GM18502 (cell line): ENCODE data around the gene SPINK9.
"Not testable (repeated sequence)": the region's sequence is repeated elsewhere in the genome, so short reads cannot be mapped to it uniquely, and the experiment has no call there.

Source experiments
- ATAC-seq: cut with Tn5 transposase; IDR thresholded peaks from one replicate; pipeline ENCODE4 v1.9.1; 2021; ENCODE audit warnings: mild to moderate bottlenecking; ENCODE audit not compliant: unreplicated experiment, poor library complexity

SPINK9 gene

GRCh38 chr5:148335259-148335658 is at the start of gene SPINK9:
TSS of gene SPINK9 (plus strand) at chr5:148335559. CDS start at chr5:148335614, 55 bp downstream.
- no peak for ATAC-seq

- ATAC-seq = peak; percentile 70
Measured at GRCh38 chr5:148290271-148291195, 44.8 kb upstream of the SPINK9 start.

- ATAC-seq = no peak
Measured at GRCh38 chr5:148297731-148298130, 37.6 kb upstream of the SPINK9 start.

GRCh38 chr5:148306446-148306845 is 28.9 kb upstream of the SPINK9 start:
- ATAC-seq = no peak

GRCh38 chr5:148309019-148309418 is 26.3 kb upstream of the SPINK9 start:
- ATAC-seq = no peak

GRCh38 chr5:148309746-148310145 is 25.6 kb upstream of the SPINK9 start:
- ATAC-seq = no peak

- ATAC-seq = no peak
Measured at GRCh38 chr5:148311484-148311883, 23.9 kb upstream of the SPINK9 start.

- no peak for ATAC-seq
Measured at GRCh38 chr5:148312153-148312552, 23.2 kb upstream of the SPINK9 start, which contains the start of gene SPINK7. TSS of gene SPINK7 (plus strand) at chr5:148312423. CDS start at chr5:148312484, 61 bp downstream.

GRCh38 chr5:148314187-148314586 is 21.2 kb upstream of the SPINK9 start:
- no peak for ATAC-seq

GRCh38 chr5:148314731-148315130 is 20.6 kb upstream of the SPINK9 start:
- ATAC-seq = no peak

GRCh38 chr5:148320011-148320963 is 15.1 kb upstream of the SPINK9 start:
- ATAC-seq = not testable (repeated sequence)

- no peak for ATAC-seq
Measured at GRCh38 chr5:148333262-148333849, 2.0 kb upstream of the SPINK9 start.

- peak; percentile 91 for ATAC-seq
Measured at GRCh38 chr5:148336704-148337435, 1.5 kb downstream of the SPINK9 start.

- ATAC-seq = no peak
Measured at GRCh38 chr5:148342371-148343045, 7.1 kb downstream of the SPINK9 start.

GRCh38 chr5:148343046-148343407 is 7.7 kb downstream of the SPINK9 start:
- ATAC-seq = no peak

GRCh38 chr5:148343603-148344487 is 8.5 kb downstream of the SPINK9 start:
- no peak for ATAC-seq

- ATAC-seq = no peak
Measured at GRCh38 chr5:148347706-148348105, 12.3 kb downstream of the SPINK9 start.

- ATAC-seq = no peak
Measured at GRCh38 chr5:148352696-148353095, 17.3 kb downstream of the SPINK9 start.
